Measurements from ENCODE around the gene STK32C.

The STK32C gene

GRCh38 chr10:132264306-132264950 is 43.3 kb downstream of the STK32C start:
- DNase-seq: no peak

DNA sequence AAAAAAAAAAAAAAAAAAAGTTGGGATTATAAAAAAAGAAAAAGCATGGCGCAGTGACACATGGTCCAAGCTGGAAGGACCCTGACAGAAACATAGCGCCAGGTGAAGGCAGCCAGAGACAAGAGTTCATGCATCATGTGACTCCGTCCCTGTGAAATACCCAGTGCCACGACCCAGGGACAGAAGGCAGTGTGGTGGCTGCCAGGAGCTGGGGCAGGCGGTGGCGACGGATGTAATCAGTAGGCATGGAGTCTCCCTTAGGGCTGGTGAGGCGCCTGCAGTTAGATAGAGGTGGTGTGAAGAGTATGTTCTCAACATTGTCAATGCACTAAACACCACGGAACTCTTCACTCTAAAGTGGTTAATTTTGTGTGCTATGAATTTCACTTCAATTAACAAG is 43.9 kb downstream of the STK32C start:
- no peak for DNase-seq

GRCh38 chr10:132259702-132260482 is 47.9 kb downstream of the STK32C start:
- no peak for DNase-seq

- DNase-seq: no peak
Measured at GRCh38 chr10:132258423-132258822, 49.3 kb downstream of the STK32C start.

DNA sequence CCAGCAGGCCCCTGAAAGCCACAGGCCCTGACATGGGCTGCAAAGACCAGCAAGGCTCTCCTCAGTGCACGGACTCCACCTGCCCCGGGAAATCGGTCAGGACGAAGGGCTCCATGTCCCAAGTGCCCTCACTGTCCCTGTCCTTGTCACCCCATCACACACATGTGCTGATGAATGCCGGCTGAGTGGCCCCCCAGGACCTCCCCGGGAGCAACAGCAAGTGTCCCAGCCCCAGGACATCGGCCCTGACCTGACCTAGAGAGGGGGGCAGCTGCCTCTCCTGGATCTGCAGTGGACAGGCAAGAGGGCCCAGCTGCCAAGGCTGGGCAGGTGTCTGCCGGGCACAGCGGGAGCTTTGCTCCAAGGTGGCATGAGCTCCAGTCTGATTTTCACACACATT is 49.8 kb downstream of the STK32C start:
- DNase-seq: no peak

DNA sequence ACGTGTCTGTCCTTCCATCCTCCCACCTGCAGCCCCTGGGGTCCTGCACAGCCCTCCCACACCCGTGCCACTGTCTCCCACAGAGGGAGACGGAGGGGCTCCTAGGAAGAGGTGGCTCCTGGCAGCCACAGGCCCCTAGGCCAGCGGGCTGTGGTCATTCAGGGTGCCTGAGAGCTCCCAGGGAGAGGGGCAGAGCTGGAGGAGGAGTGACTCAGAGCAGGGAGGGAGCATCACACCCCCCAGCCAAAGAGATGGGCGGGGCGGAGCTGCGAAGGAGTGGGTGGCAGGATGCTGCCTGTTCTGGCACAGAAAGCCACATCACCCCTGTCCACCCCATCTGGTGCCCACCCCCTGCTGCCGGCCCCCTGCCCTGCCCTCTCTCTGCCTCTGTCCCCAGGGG is 50.5 kb downstream of the STK32C start:
- peak; percentile 15 for DNase-seq

DNA sequence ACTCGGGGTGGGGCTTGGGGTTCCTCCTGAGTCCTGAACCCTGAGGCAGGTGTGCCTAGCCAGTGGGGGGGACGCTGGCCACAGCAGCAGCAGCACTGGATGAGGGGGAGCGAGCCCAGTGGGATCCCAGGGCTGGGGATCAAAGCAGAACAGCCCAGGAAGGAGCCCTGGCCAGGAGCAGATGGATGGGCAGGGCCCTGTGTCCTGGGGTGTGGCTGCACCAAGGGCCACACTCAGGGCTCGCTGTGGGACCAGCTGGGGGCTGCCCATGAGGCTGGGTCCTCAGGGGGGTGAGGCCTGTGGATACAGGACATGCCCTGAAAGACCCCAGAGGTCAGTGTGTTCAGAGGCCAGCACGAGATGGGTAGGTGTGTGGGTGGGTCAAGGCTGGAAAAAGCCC is 50.9 kb downstream of the STK32C start:
- DNase-seq: no peak

DNA sequence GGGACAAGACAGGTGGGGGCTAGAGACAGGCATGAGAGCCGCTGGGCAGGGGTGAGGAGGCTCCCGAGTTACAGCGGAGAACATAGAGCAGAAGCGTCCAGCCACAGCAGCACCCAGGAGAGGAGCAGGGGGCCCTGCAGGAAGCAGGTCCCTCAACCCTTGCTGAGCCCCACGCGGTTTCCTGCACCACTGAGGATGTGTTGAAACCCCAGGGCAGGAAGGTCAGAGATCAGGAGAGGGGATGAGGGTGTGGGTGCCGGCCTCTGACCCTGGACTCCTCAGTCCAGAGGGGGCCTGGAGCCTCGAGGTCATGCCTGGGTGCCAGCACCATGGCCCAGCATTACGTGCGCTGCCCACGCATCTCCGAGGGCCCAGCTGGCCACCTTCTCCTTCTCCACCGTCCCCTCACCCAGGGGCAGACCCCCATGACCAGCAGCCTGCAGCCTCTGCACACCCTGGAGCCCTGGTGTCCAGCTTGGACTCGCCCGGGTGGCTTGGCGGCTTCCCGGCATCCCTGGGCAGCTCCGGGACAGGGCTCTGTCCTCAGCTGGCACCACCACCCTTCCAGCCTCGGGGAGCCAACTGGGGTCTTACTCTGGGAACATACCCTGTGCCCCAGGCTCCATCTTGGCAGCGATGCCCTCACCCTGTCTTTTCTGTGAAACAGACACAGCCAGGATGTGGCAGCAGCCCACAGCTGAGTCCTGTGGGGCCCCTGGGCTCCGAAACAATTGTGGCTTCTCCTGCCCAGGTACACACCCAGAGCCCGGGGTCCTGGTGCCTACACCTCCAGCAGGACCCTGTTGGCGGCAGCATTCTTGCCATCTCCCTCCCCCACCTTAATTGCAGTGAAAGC is 52.0 kb downstream of the STK32C start:
- DNase-seq: no peak

- no peak for DNase-seq
Measured at GRCh38 chr10:132254841-132255240, 52.9 kb downstream of the STK32C start.

- DNase-seq: no peak
Measured at GRCh38 chr10:132253092-132253687, 54.6 kb downstream of the STK32C start.

DNA sequence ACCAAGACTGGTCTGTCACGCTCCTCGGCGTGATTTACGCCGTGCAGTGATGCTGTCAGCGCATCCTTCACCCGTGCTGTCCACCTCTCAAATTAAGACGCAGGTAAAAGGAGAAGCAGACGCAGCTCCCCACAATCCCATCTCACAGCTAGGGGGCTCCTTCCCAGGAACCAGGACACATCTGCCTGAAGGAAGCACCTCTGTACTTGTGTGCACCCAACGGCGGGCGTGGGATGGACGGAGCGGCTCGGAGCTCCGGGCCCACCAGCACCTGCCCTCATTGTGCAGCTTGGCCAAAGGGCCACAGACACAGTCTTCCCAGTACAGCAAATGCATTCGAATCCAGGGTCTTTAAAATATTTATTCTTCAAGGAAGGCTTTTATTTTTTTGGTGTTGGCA is 55.3 kb downstream of the STK32C start:
- DNase-seq: no peak

- DNase-seq: no peak
Measured at GRCh38 chr10:132251928-132252327, 55.8 kb downstream of the STK32C start.

GRCh38 chr10:132250481-132251475 is 57.0 kb downstream of the STK32C start:
- no peak for DNase-seq

DNA sequence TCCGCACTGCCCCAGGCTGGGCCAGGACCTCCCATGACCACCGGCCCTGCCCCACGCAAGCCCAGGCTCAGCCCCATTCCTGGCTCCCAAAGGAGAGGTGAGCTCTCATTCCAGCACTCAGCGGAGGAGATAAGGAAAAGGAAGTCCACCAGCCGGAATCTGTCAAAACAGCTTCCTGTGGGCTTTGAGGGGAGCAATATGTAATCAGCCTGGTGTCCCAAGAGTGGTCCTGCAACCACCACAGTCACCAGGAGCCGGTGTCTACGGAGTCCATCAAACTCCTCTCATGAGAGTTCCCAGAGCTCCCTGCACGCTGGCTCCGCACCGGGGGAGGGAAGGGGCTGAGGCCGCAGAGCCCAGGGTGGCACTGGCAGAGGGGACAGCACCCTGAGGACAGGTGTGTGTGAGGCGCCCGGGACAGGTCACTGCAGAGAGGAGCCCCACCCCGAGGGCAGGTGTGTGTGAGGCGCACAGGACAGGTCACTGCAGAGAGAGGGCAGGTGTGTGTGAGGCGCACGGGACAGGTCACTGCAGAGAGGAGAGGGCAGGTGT is 57.9 kb downstream of the STK32C start:
- no peak for DNase-seq

GRCh38 chr10:132249226-132249724 is 58.5 kb downstream of the STK32C start:
- no peak for DNase-seq

- DNase-seq: peak; percentile 40
Measured at GRCh38 chr10:132248455-132249225, 59.1 kb downstream of the STK32C start.

- DNase-seq: no peak
Measured at GRCh38 chr10:132247943-132248342, 59.8 kb downstream of the STK32C start.

DNA sequence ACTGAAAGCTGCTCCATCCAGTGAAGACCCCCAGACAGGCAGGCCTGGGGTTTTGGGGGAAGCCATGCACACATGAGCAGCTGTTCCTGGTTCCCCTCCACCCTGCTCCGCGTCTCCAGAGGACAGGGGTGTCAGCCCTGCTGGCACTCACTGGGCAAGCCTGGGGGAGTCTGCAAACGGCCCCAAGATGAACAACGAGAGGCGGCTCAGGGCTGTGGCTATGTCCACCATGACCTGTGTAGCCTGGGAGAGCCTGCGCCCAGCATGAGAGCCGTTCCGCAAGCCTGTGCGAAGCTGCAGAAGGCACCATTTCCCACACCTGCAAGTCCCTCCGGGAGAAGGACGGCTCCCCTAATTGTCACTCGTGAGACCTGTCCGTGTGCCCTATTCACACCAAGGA is 61.5 kb downstream of the STK32C start:
- no peak for DNase-seq

GRCh38 chr10:132245056-132245455 is 62.7 kb downstream of the STK32C start:
- no peak for DNase-seq

- no peak for DNase-seq
Measured at GRCh38 chr10:132243626-132244025, 64.1 kb downstream of the STK32C start.

GRCh38 chr10:132243141-132243540 is 64.6 kb downstream of the STK32C start:
- DNase-seq: no peak

Measured in CD4-positive, alpha-beta T cell treated with Interleukin-12 subunit alpha and Interleukin-12 subunit beta, for 1 hour (primary cell).